ENCODE results near the gene PPCS.

DNA sequence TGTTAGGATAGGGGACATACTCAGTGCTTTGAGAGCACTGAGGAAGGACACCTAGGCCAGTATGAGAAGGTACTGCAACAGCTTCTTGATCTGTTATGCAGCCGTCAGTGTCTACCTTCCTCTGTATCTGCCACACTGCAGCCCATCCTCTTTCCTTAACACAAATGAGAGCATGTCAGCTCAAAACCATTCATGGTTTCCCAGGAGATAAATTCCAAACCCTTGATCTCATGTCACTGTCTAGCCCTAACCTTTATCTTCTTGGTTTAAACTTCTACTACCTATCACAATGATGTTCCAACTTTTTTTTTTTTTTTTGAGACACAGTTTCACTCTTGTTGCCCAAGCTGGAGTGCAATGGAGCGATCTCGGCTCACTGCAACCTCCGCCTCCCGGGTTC is 1.9 kb upstream of the PPCS start:
- TF ChIP-seq EZH2 (IDR thresholded peaks at IDR 0.05; ENCODE audit: borderline replicate concordance) = no peak
- TF ChIP-seq, protein P1, sequence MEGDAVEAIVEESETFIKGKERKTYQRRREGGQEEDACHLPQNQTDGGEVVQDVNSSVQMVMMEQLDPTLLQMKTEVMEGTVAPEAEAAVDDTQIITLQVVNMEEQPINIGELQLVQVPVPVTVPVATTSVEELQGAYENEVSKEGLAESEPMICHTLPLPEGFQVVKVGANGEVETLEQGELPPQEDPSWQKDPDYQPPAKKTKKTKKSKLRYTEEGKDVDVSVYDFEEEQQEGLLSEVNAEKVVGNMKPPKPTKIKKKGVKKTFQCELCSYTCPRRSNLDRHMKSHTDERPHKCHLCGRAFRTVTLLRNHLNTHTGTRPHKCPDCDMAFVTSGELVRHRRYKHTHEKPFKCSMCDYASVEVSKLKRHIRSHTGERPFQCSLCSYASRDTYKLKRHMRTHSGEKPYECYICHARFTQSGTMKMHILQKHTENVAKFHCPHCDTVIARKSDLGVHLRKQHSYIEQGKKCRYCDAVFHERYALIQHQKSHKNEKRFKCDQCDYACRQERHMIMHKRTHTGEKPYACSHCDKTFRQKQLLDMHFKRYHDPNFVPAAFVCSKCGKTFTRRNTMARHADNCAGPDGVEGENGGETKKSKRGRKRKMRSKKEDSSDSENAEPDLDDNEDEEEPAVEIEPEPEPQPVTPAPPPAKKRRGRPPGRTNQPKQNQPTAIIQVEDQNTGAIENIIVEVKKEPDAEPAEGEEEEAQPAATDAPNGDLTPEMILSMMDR (IDR thresholded peaks at IDR 0.05; ENCODE audit: poor library complexity) = no peak
- TF ChIP-seq EZH2phosphoT487 (IDR thresholded peaks at IDR 0.05; ENCODE audit: low read depth, severe bottlenecking, unreplicated experiment) = no peak

All from hepatocyte (in vitro differentiated cells).